Left renal cortex interstitium (tissue), 4 donors: ENCODE measurements around the gene HAUS2. TPM values are rescaled to one million over a fixed set of nuclear protein-coding genes. Genes with fewer than 3 reads are reported as not detected.

Experiments used
- DNase-seq, 4 donors: peaks; one replicate each; pipeline ENCODE4 v3.0.0-alpha.2; 2013; ENCODE audit warnings: low read depth in 4 of 4, low spot score in 2 of 4, missing footprints in 1 of 4
- polyA plus RNA-seq, 4 donors: library from polyadenylated mRNA; unstranded; fragments of 120-200 nt; gene quantifications; one replicate each; pipeline ENCODE4 v1.2.1, GENCODE V29; 2013; ENCODE audit not compliant: insufficient read length in 4 of 4

Gene HAUS2
- polyA plus RNA-seq, 4 donors: 20.0 to 26.5 (median 23.6) TPM

- DNase-seq: no peak
Measured at GRCh38 chr15:42604894-42605744, 56.5 kb downstream of the HAUS2 start.

- DNase-seq: no peak
Measured at GRCh38 chr15:42605796-42606195, 57.2 kb downstream of the HAUS2 start.

GRCh38 chr15:42608110-42608531, 59.5 kb downstream of the HAUS2 start:
- DNase-seq: no peak

- no peak for DNase-seq
Measured at GRCh38 chr15:42608752-42609488, 60.3 kb downstream of the HAUS2 start.

GRCh38 chr15:42611532-42611931, 62.9 kb downstream of the HAUS2 start:
- no peak for DNase-seq

- no peak for DNase-seq
Measured at GRCh38 chr15:42612367-42612912, 63.8 kb downstream of the HAUS2 start.

GRCh38 chr15:42616107-42616506, 67.5 kb downstream of the HAUS2 start:
- no peak for DNase-seq

Other genes with a start within 250 kb of the HAUS2 start
- 10 to 100 TPM; 17.2 to 32.5 (median 28.8) TPM for gene CAPN3, start 189.3 kb upstream of the HAUS2 start, polyA plus RNA-seq
- gene ZNF106, start 57.7 kb upstream of the HAUS2 start, polyA plus RNA-seq: 10 to 100 TPM; 41.5 to 52.7 (median 50.6) TPM
- 100 to 1,000 TPM in 2 of 4 donors, 10 to 100 TPM in 2; 83.2 to 112 (median 104) TPM for gene SNAP23, start 53.2 kb upstream of the HAUS2 start, polyA plus RNA-seq
- 10 to 100 TPM; 17.5 to 24.2 (median 22.3) TPM for gene LRRC57, start within 50 bp of the HAUS2 start, polyA plus RNA-seq
- gene STARD9, start 26.8 kb downstream of the HAUS2 start, polyA plus RNA-seq: 10 to 100 TPM in 2 of 4 donors, 1 to 10 TPM in 2; 6.7 to 15.3 (median 11.2) TPM
- 10 to 100 TPM; 15.5 to 25.8 (median 20.7) TPM for gene CDAN1, start 188.3 kb downstream of the HAUS2 start, polyA plus RNA-seq